Astrocyte (in vitro differentiated cells and primary cell): ENCODE results near the gene CCNG2. TPM values are rescaled to one million over a fixed set of nuclear protein-coding genes. Genes with fewer than 3 reads are reported as not detected.

Experiments used
- DNase-seq: peaks from one replicate; pipeline ENCODE4 v3.0.0-alpha.2; 2010; ENCODE audit warnings: low read depth
- FAIRE-seq: peaks from 2 replicates; lab custom pipeline; 2011; peaks lifted over from hg19 to GRCh38; lab: Jason Lieb, UNC
- H2AFZ ChIP-seq: 2 replicates; pipeline ENCODE4 v1.6.0; 2012; ENCODE audit warnings: low read depth, low read length, inconsistent platforms
- H3K27ac ChIP-seq: 2 replicates; pipeline ENCODE4 v1.5.1; 2011; ENCODE audit warnings: low read depth, low read length, inconsistent platforms
- H3K27me3 ChIP-seq: 2 replicates; pipeline ENCODE4 v1.6.0; 2011; ENCODE audit warnings: low read length, inconsistent platforms; ENCODE audit not compliant: insufficient read depth
- H3K36me3 ChIP-seq: 2 replicates; pipeline ENCODE4 v1.5.1; 2011; ENCODE audit warnings: low read length, inconsistent platforms; ENCODE audit not compliant: insufficient read depth
- H3K4me1 ChIP-seq: 2 replicates; pipeline ENCODE4 v1.5.1; 2011; ENCODE audit warnings: low read length, inconsistent platforms; ENCODE audit not compliant: insufficient read depth
- H3K4me2 ChIP-seq: 2 replicates; pipeline ENCODE4 v1.6.0; 2012; ENCODE audit warnings: low read length, inconsistent platforms
- H3K4me3 ChIP-seq: 2 replicates; pipeline ENCODE4 v1.5.1; 2011; ENCODE audit warnings: low read depth, mild to moderate bottlenecking, low read length, inconsistent platforms; ENCODE audit not compliant: insufficient read depth
- H3K79me2 ChIP-seq: 2 replicates; pipeline ENCODE4 v1.6.0; 2012; ENCODE audit warnings: mild to moderate bottlenecking, low read length, inconsistent platforms; ENCODE audit not compliant: insufficient read depth
- H3K9ac ChIP-seq: 2 replicates; pipeline ENCODE4 v1.6.0; 2012; ENCODE audit warnings: mild to moderate bottlenecking, low read length, inconsistent platforms
- H3K9me3 ChIP-seq: 2 replicates; pipeline ENCODE4 v1.5.1; 2012; ENCODE audit warnings: low read depth, mild to moderate bottlenecking, low read length, inconsistent platforms; ENCODE audit not compliant: insufficient read depth
- H4K20me1 ChIP-seq: 2 replicates; pipeline ENCODE4 v1.6.0; 2012; ENCODE audit warnings: low read length, inconsistent platforms; ENCODE audit not compliant: insufficient read depth
- H3K27ac Mint-ChIP-seq: one replicate; pipeline ENCODE4 v1.8.0; 2021; ENCODE audit warnings: mild to moderate bottlenecking, mixed read lengths; ENCODE audit not compliant: unreplicated experiment
- H3K27me3 Mint-ChIP-seq: one replicate; pipeline ENCODE4 v1.8.0; 2021; ENCODE audit warnings: low read depth, mixed read lengths; ENCODE audit not compliant: unreplicated experiment
- H3K36me3 Mint-ChIP-seq: one replicate; pipeline ENCODE4 v1.8.0; 2021; ENCODE audit warnings: low read depth, mixed read lengths; ENCODE audit not compliant: unreplicated experiment
- H3K4me1 Mint-ChIP-seq: one replicate; pipeline ENCODE4 v1.8.0; 2021; ENCODE audit warnings: low read depth, mixed read lengths; ENCODE audit not compliant: unreplicated experiment
- H3K4me3 Mint-ChIP-seq: one replicate; pipeline ENCODE4 v1.8.0; 2021; ENCODE audit warnings: mild to moderate bottlenecking, moderate library complexity, mixed read lengths; ENCODE audit not compliant: unreplicated experiment
- H3K9me3 Mint-ChIP-seq: one replicate; pipeline ENCODE4 v1.8.0; 2021; ENCODE audit warnings: mild to moderate bottlenecking, mixed read lengths; ENCODE audit not compliant: unreplicated experiment
- CTCF ChIP-seq: IDR thresholded peaks from 2 replicates; pipeline ENCODE4 v1.5.1; 2011; ENCODE audit warnings: low read depth, mild to moderate bottlenecking, inconsistent platforms, low read length, moderate library complexity; ENCODE audit not compliant: insufficient read depth
- EZH2 ChIP-seq: IDR thresholded peaks from 2 replicates; pipeline ENCODE4 v1.6.1; 2012; ENCODE audit warnings: mild to moderate bottlenecking, low read length, inconsistent platforms; ENCODE audit not compliant: insufficient read depth
- total RNA-seq: library from RNA; stranded (reverse); gene quantifications from 2 replicates; pipeline ENCODE4 v1.2.1, GENCODE V29; 2021

Gene CCNG2
- total RNA-seq, 1 donor from 2014 or later, result 54.7 TPM

DNA sequence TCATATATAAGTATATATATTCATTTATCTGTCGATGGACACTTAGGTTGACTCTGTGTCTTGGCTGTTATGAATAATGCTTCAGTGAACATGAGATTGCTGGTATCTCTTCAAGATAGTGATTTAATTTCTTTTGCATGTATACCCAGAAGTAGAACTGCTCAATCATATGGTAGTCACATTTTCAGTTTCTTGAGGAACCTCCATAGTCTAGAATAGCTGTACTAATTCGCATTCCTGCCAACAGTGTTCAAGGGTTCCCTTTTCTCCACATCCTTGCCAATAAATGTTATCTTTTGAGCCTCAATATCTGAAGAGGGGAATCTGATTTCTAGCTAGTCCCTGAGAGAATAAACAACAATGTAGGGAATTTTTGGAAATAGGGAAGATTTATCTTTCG lies 32.4 kb upstream of the CCNG2 start:
- H2AFZ ChIP-seq, result no peak overlapping the region
- H3K27ac ChIP-seq, result no peak overlapping the region
- no peak overlapping the region for H3K9ac ChIP-seq
- no peak overlapping the region for H3K4me3 Mint-ChIP-seq
- H3K36me3 ChIP-seq, result no peaks in the 10 kb centered on the region
- TF ChIP-seq EZH2 (no peak), CTCF (no peak)
- DNase-seq (no peak), FAIRE-seq (no peak)
- peaks cover 5% of the 10 kb centered on the region for H3K27me3 ChIP-seq
- no peaks in the 10 kb centered on the region for H4K20me1 ChIP-seq
- H3K79me2 ChIP-seq, result no peaks in the 10 kb centered on the region
- H3K9me3 ChIP-seq, result no peaks in the 10 kb centered on the region
- H3K9me3 Mint-ChIP-seq, result no peaks in the 10 kb centered on the region
- no peak overlapping the region for H3K27ac Mint-ChIP-seq
- H3K4me2 ChIP-seq, result no peak overlapping the region
- H3K4me1 Mint-ChIP-seq, result no peaks in the 10 kb centered on the region
- H3K27me3 Mint-ChIP-seq, result peaks cover 18% of the 10 kb centered on the region
- no peaks in the 10 kb centered on the region for H3K4me1 ChIP-seq
- no peak overlapping the region for H3K4me3 ChIP-seq
- H3K36me3 Mint-ChIP-seq, result peaks cover 3% of the 10 kb centered on the region

DNA sequence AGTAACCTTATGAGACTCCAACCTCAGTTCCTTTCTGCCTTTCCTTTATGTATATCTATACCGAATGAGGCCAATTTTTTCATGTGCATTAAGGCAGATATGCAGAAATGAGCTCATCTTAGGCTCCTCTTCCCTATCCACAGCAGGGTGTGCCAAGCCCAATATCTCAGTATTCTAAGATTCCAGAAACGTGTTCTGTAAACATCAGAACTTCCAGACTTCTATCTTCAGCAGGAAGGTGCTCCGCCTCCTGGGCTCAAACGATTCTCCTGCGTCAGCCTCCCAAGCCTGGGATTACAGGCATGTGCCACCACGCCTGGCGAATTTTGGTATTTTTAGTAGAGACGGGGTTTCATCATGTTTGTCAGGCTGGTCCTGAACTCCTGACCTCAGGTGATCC lies 31.0 kb upstream of the CCNG2 start:
- no peak overlapping the region for H3K27ac ChIP-seq
- FAIRE-seq, result no peak
- no peak overlapping the region for H3K27ac Mint-ChIP-seq

More for the DNA sequence above, 31.0 kb upstream of the CCNG2 start:
- Histone ChIP-seq H4K20me1 (no peaks in the 10 kb centered on the region), H3K79me2 (no peaks in the 10 kb centered on the region), H3K9ac (no peak overlapping the region), H3K4me2 (no peak overlapping the region), H3K4me3 (no peak overlapping the region), H3K36me3 (no peaks in the 10 kb centered on the region), H3K27me3 (peaks cover 5% of the 10 kb centered on the region), H3K4me1 (no peaks in the 10 kb centered on the region), H3K9me3 (no peaks in the 10 kb centered on the region), H2AFZ (no peak overlapping the region)
- Mint-ChIP-seq H3K36me3 (peaks cover 3% of the 10 kb centered on the region), H3K9me3 (peaks cover 4% of the 10 kb centered on the region), H3K4me3 (no peak overlapping the region), H3K4me1 (no peaks in the 10 kb centered on the region), H3K27me3 (peaks cover 18% of the 10 kb centered on the region)
- TF ChIP-seq EZH2, result no peak
- no peak for TF ChIP-seq CTCF
- DNase-seq, result no peak
